ENCODE measurements around the gene RIPK1. TPM values are rescaled to one million over a fixed set of nuclear protein-coding genes. Genes with fewer than 3 reads are reported as not detected.

The RIPK1 gene
- polyA plus RNA-seq, 1 of the 3 experiments (the other 2 are of a cell fraction), result 12.0 TPM

DNA sequence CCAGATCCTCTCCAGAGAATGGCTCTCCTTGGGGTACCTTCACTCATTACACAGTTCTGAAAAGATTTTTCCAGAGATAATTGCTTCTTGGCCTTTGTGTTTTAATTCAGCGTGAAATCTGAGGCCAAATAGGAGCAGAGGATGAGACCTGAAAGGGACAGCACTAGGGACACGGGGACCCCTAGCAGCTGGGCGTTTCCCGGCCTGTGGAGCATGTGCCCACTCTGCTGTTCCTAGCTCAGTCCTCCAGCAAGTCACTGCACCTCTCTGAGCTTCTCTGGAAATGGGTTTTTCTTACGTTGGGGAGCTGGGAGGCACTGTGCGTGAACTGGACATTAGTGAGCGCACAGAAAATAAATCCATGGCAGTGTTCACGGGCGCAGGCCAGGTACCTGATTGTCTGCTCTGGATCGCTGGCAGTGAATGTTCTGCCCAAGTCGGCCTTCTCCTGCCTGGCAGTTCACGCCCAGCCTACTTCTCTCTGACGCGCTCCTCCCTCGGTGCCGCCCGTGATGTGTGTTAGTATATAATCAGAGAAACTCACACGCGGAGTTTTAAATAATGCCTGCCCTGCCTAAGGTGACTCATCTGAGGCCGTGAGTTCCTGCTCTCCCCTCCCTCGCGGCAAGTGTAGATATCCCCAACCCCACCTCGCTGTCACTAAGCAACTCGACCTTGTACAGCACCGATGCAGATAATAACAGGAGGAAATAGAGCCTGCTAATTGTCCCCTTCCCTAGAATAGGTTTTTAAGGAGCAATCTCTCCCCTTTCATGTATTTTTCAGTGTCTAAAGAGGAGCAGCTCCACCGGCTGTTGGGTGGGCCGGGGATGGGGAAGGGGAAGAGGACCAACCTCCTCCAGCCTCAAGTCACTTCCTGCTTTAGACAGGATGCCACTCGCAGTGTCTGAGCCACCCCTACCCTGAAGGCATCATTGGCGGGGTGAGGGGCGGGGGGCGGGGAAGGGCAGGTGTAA lies 91.8 kb downstream of the RIPK1 start (continued):
- TF ChIP-seq, protein P1, sequence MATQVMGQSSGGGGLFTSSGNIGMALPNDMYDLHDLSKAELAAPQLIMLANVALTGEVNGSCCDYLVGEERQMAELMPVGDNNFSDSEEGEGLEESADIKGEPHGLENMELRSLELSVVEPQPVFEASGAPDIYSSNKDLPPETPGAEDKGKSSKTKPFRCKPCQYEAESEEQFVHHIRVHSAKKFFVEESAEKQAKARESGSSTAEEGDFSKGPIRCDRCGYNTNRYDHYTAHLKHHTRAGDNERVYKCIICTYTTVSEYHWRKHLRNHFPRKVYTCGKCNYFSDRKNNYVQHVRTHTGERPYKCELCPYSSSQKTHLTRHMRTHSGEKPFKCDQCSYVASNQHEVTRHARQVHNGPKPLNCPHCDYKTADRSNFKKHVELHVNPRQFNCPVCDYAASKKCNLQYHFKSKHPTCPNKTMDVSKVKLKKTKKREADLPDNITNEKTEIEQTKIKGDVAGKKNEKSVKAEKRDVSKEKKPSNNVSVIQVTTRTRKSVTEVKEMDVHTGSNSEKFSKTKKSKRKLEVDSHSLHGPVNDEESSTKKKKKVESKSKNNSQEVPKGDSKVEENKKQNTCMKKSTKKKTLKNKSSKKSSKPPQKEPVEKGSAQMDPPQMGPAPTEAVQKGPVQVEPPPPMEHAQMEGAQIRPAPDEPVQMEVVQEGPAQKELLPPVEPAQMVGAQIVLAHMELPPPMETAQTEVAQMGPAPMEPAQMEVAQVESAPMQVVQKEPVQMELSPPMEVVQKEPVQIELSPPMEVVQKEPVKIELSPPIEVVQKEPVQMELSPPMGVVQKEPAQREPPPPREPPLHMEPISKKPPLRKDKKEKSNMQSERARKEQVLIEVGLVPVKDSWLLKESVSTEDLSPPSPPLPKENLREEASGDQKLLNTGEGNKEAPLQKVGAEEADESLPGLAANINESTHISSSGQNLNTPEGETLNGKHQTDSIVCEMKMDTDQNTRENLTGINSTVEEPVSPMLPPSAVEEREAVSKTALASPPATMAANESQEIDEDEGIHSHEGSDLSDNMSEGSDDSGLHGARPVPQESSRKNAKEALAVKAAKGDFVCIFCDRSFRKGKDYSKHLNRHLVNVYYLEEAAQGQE (IDR thresholded peaks at IDR 0.05; ENCODE audit: low read depth, low read length), result no peak
- no peak for TF ChIP-seq GABPA (IDR thresholded peaks at IDR 0.05; ENCODE audit: low read depth)

GRCh38 chr6:3162067-3162497 lies 93.8 kb downstream of the RIPK1 start:
- Histone ChIP-seq H3K36me3 (replicated peaks in 1 of 2; ENCODE audit: control insufficient read depth in 1 of 2, insufficient read depth in 2 of 2, low read length in 1 of 2) (no peaks in the 10 kb centered on the region), H3K4me3 (ENCODE audit: low read depth in 2 of 2, low read length in 1 of 2) (peak overlapping the region; percentile 72 to 77), H3K79me2 (ENCODE audit: insufficient read depth) (peaks cover 13% of the 10 kb centered on the region), H3K4me1 (ENCODE audit: control insufficient read depth in 1 of 2, insufficient read depth in 2 of 2, low read depth in 1 of 2, low read length in 1 of 2) (peaks cover 5 to 34% of the 10 kb centered on the region in 2 experiments; a peak in 3 of 4 replicates), H3K4me2 (peak overlapping the region; percentile 96), H4K20me1 (ENCODE audit: insufficient read depth) (no peaks in the 10 kb centered on the region), H3K27ac (ENCODE audit: low read depth in 2 of 2, low read length in 1 of 2) (peak overlapping the region in 1 of 2 experiments; percentile 73; a peak in 2 of 4 replicates), H3K9me3 (no peaks in the 10 kb centered on the region), H2AFZ (ENCODE audit: low read depth) (peak overlapping the region; percentile 82; the same call in 1 of the 2 replicates), H3F3A (replicated peaks; ENCODE audit: insufficient read depth) (peaks cover 54% of the 10 kb centered on the region), H3K9me2 (no peaks in the 10 kb centered on the region), H3K27me3 (ENCODE audit: insufficient read depth) (no peaks in the 10 kb centered on the region), H3K9ac (peak overlapping the region; percentile 89; the same call in 1 of the 2 replicates)
- WGBS (ENCODE audit: low lambda C conversion rate), result 80% methylated on average over 6 of the region's 7 CpGs
- no peak for TF ChIP-seq TAF1 (IDR thresholded peaks at IDR 0.05; ENCODE audit: borderline replicate concordance, low read depth, low read length)
- TF ChIP-seq, protein P2, sequence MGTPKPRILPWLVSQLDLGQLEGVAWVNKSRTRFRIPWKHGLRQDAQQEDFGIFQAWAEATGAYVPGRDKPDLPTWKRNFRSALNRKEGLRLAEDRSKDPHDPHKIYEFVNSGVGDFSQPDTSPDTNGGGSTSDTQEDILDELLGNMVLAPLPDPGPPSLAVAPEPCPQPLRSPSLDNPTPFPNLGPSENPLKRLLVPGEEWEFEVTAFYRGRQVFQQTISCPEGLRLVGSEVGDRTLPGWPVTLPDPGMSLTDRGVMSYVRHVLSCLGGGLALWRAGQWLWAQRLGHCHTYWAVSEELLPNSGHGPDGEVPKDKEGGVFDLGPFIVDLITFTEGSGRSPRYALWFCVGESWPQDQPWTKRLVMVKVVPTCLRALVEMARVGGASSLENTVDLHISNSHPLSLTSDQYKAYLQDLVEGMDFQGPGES (IDR thresholded peaks at IDR 0.05; ENCODE audit: low read depth, low read length), result no peak
- TF ChIP-seq GATA2 (CRISPR knock-in tag; IDR thresholded peaks at IDR 0.05), result no peak
- DNase-seq, result no peak
- POLR2A ChIA-PET, result interaction anchor here (0.6 to 1.7 kb wide), 9 partner anchors 9 to 94 kb away, joined by 3 to 22 read pairs (median 5); partner anchors contain the start of gene RIPK1
- CTCF ChIA-PET, result interaction anchor here (1.1 to 2.1 kb wide), 9 partner anchors 15 to 94 kb away, joined by 3 to 7 read pairs (median 4); partner anchors contain the start of gene RIPK1

Data from SK-N-SH (cell line).